ENCODE data around the gene GRID1.
A peak's percentile ranks its signal among the peaks of the same experiment; 100 is the strongest.

The GRID1 gene

DNA sequence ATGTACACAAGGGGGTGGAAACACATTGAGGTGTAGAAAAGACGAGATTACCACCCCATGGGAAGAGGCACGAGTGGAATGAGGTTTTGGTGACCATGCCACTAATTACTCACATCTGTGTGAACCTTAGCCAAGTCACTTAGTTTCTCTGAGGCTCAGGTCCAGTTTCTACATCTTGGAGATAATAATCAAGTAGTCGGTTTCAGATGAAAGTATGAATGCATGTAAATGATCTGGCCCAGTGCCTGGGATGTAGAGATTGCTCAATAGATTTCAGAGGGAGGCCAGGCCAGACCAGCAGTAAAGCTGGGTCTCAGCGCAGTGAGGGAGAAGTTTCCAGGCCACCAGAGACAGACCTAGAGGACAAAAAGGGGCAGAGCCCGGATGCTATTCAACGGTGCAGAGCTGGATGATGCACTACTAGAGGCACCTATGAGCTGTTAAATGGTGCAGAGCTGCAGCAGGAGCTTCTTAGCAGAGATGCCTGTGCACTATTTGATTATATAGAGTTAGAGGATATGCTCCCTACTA, 725.1 kb downstream of the GRID1 start:
- no peak for DNase-seq

DNA sequence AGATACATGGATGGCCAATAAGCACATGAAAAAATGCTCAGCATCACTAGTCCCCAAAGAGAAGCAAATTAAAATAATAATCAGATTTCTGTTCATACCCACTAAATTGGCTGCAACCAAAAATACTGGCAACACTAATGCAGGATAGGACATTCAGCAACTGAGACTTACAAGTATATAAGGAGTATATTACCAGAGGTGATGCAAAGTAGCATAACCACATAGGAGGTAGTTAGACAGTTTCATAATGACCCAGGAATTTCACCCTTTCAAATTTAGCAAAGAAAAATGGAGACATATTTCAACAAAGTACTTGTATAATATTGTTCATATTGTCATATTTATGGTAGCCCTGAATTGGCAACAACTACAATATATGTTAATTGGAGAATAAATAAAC, 727.8 kb downstream of the GRID1 start:
- no peak for DNase-seq

DNA sequence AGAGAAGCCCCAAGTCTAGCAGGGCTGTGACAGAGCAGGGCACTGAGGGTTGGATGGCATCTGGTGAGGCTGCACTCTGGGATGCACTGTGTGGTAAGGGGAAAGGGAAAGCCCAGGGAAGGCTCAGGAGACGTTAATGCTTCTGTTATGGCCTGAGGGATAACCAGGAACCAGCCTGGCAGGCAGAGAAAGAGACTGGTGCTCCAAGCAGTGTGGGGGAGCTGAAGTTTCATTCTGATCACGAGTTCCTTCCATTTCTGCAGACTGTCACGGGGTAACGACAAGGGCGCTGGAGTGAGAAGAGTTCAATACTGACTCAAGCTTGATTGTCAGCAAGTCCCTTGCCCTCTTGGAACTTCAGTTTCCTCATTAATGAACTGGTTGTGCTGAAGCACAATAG, 730.9 kb downstream of the GRID1 start:
- no peak for DNase-seq

DNA sequence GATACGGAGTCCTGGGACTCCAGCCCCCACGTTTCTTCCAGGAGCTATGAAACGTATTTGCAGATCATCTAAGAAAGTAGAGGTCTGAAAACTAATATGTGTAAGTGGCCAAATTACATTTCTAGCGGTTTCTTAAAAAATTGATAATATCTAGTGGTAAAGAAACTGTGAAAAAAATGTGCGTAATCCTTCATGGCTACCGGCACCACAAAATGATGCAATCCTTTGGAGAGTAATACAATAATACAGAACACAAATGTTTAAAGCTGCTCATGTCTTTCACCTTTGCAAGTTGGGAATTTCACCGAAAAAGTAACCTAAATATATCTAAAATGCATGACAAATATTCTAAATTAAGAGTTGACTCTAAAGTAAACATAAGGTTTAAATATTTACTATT, 742.1 kb downstream of the GRID1 start:
- no peak for DNase-seq

DNA sequence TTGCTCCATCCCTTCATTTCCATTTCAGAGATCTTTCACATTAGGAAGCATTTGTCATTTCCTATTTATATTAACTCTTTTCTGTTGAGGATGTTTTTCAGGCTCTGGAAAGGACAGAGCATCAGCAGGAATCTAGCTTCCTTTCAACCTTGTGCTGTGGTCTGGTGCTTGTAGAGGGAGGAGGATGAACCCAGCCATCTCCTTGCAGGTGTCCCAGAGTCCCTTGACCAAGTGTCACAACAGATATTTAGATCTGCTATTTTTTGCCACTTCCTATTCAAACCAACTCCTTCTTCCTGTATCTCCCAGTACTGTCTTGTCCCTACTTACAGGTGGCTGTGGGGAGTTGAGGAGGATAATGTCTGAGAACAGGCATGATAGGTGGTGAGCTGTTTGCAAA, 742.8 kb downstream of the GRID1 start:
- no peak for DNase-seq

DNA sequence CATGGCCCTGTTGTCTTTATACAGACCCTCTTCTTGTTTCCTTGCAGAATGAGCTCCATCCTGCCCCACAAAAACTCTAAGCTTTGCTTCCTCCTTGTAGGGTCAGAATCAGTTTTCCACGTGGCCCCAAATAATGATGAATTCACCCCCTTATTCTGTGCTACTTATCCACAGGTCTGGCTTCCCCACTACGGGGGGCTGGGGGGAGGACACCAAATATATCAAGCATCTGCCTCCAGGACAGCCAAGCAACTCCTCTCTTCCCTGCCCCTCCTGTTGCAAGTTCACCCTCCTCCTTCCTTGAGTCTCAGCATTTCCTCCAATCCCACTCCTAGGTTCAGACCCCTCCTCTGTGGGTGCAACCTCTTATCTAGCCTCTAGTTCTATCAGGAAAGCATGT, 743.3 kb downstream of the GRID1 start:
- no peak for DNase-seq

DNA sequence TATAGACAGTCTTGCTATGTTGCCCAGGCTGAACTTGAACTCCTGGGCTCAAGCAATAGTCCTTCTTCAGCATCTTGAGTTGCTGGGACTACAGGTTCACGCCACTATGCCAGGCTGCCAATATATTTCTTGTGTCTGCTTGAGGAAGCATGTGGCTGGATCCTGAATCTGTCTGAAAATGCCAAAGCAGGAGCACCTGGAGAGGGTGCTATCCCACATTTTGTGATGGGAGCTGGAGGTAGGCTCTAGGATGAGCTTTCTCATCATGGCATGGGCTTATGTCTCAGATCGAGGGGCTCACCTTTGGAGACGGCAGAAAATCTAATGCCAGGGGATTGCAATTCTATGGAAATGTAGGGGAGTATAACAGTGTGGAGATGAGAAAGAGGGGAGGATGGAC, 744.2 kb downstream of the GRID1 start:
- no peak for DNase-seq

DNA sequence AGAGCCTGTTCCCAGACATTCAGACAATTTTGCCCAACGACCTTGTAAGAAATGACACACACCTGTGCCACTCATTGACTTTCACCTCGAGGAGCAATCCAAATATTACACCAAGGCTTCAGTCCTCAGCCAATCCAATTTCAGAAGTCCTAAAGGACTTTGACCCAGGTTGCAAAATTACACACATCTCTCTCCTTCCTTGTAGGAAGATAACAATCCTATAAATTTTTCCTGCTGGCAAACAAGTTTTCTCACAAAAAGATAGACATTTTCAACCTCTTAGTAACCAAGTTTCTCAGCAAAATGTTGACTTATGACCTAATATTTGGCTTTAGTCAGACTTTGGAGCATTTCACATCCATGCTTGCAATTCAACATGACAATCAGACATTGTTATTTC, 745.0 kb downstream of the GRID1 start:
- DNase-seq: no peak

DNA sequence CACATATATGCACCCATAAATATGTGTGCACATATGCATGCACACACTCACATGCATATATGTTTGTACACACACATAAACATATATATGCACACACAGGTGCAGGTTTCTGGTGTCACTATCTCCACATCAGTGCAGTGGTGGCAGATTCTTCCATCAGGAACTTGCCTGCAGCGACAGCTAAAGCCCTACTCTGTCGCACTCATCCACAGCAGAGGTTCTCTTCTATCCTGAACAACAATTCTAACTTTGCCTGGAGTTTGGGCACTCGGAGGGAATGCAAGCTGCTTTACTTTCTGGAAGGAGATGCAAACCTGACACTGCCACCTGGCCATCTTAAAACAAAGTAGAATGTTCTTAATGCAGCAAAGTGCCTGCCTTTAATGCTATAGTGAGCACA, 745.8 kb downstream of the GRID1 start:
- no peak for DNase-seq

DNA sequence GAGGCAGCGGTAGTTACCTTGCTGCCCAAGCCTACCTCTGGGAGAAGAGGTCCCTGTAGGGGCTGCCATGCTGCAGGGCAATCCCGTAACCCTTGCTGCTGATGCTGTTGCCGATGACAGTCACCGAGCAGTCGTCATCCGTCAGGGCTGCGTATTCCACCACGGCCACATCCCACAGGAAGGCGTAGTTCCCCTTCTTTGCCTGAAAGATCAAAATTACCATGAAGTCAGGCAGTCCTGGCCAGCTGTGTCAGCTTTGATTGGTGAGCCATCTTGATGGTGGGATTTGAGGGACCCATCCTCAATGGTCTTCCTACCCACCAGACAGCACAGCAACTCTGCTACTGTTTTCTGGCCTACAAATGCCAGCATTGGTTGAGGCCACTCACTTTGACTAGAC, 746.8 kb downstream of the GRID1 start:
- no peak for DNase-seq

DNA sequence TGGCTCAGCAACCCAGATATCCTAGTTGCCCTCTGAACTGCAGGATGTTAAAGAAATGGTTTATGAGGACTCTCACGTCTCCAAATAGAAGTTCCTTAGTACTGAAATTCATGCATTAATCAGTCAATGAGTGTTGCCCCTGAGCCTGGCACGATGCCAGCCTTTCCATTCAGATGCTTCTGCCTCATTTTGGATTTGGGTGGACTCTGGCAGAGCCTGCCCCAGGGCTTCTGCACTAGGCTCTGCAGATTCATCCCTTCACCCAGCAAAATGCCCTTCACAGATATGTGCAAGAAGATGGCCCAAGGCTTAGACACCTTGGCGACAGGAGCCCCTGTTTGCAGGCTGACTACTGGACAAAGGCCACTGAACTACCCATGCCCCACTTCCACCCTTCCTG, 747.8 kb downstream of the GRID1 start:
- DNase-seq: no peak

DNA sequence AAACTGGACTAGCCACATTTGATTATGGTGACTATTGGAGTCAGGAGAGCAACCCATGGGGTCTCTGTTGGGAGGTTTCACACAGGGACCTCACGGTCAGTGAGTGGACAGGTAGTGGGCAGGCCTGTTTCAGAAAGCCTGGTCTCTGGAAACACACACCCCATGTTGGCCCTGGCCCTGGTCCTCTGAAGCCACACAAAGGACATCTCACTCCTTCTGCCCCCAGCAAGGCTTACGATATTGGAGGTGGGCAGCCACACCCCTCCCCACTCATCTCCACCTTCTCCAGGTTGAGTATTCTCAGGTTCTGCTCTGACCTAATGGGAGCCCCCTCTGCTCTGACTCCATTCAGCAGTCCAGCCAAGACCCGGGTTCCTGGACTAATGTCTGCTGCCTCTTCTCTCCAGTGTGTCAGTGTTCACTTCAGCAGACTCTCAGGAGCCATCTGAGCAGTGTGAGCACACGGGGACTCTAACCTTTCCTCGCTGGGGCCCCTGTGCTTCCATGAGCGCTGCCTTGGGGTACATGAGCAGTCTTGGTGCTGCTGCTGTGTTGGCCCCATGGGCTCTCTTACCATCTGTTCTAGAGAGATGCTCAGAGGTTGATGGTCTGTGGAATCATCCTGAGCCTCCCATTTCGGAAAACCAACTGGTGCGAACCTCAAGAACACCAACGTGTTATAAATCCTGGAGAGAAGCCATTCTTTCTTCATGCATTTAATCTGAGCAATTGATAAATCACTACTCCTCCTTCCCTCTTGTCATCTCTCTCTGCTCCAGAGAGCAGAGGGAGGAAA, 748.6 kb downstream of the GRID1 start:
- DNase-seq: no peak

DNA sequence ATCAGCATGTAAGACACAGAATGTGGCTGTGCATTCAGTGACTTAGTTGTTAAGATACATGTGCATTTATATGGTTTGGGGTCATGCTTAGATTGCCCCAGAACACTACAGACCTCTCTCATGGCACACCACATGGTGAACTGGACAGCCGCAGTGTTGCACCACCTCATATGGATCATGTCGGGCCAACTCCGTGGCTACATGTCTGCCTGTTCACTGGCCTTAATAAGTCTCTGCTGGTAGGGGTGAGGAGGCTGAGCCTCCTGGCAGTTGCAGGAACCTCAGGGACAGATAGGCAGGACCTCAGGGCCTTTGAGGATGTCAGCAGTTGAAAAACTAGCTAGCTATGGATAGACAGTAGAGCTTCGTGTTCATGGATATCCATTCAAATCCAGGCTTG, 751.0 kb downstream of the GRID1 start:
- no peak for DNase-seq

DNA sequence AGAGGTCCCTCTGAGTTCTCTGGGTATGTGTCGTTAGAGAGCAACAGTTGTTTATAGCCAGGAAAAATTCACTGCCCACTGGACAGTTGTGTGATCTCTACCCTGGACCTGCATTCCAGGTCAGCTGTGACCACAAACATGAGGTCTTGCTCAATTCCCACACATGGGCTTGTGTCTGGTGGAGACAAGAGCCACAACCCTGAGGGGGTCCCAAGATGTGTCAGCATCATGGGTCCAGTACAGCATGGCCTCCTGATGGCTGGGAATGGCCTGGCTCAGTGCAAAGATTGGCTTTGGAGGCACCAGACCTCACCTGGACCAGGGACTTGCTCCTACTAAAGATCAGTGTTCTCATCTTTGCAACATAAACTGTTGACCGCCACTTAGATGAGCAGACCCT, 751.6 kb downstream of the GRID1 start:
- DNase-seq: no peak

DNA sequence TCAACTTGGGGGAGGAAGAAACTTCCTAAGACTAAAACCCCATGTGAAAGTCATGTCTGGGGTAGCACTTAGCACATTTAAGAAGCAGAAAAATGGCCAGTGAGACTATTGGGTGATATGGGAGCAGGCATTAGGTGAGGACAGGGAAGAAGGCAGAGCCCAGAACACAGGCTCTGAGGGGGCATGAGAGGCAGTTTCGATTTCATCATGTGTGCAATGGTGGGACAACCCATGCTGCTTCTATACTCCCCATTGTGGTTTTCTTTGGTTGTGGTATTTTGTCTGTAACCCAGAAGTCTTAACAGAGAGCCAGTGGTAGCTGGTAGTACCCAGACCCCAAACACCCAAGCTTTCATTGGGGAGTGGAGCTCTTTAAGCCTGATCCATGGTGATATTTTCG, 752.0 kb downstream of the GRID1 start:
- DNase-seq: no peak

DNA sequence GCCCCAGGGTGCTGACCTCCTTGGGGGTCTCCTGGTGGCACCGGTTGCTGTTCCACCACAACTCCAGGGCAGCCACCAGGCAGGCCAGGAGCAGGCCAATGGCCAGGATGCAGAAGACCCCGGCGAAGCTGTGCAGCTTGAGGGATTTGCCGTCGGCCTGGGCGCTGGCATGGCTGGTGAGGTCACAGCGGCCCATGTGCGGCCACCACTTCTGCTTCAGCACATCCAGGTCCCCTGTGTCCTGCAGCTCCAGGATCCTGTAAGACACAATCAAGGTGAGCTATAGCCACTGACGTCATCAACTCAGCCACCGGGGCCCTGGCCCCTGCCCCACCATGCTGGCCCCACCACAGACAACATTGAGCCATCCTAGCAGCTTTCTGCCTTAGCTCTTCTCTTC, 753.2 kb downstream of the GRID1 start:
- DNase-seq: no peak

DNA sequence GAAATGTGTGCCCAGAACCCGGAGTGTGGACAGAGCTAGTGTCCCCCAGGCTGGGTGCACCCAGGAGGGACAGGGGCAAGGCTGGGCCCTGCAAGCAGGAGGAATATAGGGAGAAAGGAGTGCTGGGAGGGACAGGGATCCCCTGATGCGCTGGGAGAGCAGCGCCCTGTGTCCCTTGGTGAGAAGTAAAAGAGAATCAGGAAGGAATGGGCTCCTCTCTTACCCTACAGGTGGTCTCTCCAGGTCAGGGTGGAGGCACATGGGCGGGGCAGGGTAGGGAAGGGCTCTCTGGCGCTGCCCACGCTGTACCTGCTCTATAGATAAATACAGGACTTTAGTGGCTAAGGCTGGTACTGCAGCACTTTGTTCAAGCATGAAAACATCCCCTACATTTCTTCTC, 753.8 kb downstream of the GRID1 start:
- DNase-seq: peak; percentile 23

DNA sequence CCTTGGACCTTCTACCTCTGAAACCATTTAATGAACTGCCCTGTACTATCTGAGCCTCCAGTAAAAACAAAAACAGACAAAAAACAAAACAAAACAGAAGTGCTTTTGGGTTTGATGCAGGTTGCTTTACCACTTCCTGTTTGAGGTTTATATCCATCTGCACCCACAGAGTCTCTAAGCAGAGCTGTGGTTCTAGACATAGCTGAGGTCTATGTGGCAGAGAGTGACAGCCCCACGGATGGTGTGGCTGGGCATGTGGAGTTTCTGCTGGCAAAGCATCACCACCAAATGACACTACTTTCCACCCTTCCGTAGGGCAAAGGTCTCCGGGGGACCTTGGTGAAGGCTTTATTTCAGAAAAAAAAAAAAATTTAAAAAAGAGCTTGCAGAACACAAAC, 754.2 kb downstream of the GRID1 start:
- DNase-seq: peak; percentile 25

DNA sequence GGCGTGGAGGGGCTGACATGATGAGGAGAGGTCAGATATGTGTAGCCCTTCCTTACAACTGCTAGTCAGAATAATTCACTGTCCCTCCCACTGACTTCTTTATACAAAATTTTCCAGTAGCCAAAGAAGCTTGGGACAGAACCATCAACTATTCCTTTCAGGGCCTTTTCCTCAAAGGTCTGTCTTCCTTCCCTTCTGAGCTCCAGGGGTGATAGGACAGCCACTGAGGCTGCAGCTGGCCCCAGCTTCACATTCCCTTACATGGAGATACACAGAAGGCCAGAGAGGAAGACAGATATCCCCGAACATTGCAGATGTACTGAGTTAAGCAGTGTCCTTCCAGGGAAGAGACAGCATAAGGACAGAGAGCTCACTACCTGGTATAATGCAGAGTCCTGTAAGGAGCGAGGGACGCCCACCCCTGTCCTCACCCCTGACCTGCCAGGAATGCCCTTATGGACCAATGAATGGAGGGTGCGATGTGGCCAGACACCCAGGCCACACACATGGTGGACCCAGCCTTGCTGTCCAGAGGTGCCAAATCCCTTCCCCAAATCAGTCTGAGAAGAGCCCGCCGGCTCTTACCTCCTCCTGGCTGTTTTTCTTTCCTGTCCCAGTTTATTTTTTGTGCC, 754.7 kb downstream of the GRID1 start:
- DNase-seq: no peak

DNA sequence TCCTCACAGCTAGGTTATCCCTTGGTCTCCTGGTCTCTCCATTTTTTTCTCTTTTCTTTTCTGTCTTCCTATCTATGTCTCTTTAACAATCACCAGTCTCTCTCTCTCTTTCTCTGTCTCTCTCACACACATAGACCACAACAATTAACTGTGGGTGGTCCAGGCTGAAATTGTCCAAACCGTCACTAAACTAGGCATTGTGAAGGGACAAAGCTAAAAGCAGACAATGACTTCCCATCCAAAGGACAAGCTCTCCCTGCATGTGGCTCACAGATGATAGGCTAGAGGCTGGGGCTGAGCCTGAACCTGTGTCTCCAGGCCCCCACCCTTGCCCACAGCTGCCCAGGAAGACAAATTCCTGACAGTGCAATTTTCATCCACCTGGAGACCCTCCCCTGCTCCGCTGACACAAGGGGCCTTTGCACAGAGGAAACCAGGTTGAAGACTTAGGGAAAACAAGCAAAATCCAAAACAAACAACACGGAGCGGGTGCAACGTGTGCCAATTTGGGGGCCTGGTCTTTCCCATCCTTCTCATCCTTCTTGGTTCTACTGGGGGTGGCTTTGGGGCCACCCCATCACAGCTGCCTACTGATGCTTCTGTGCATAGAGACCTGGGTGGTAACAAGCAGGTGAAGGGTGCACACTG, 755.4 kb downstream of the GRID1 start:
- no peak for DNase-seq

DNA sequence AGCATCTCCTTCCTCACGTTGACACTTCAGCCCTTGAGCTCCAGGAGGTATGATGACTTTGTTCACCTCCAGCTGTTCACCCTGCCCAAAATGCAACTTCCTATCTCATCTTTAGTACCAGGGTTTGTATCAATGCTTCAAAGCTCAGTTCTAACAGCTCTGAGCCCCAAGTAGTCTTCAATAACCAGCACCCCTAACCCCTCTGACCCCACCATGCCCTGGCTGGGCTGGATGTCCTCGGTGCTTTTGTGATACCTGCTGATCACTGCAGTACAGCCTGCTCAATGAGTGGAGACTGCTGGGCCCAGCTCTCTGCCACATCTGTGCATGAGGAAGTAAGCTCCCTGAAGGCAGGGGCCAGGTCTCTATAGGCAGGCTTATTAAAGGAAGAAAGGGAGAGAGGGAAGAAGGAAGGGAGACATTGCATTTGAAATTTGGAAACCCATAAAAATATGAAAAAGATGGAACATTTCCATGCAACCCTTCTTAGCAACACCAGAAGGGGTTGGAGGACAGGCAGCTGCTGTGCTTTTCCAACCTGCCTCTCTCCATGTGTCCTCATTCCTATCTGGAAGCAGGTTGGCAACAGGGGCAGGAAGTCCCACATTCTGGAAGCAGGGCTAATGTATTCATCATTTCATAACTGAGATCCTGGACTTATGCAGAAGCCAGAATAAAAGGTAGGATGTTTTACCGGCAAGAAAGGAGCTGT, 756.1 kb downstream of the GRID1 start:
- DNase-seq: no peak

DNA sequence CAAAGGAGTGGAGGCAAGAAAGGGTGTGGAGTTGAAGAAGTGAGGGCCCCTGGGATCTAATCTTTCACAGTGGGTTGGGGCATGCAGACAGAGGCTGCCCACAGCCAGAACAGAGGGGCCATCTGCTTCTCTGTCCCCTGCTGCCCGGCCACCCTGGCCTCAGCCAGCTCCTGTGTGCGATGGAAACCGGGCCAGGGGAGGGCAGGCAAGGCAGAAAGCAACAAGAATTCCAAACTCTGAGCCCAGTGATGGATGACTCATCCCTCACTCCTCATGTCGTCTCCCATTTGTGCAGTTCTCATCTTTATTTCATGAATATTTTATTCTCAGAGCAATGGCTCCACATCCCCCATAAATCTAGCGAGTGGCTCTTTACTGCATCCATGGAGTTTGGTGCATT, 757.1 kb downstream of the GRID1 start:
- DNase-seq: no peak

DNA sequence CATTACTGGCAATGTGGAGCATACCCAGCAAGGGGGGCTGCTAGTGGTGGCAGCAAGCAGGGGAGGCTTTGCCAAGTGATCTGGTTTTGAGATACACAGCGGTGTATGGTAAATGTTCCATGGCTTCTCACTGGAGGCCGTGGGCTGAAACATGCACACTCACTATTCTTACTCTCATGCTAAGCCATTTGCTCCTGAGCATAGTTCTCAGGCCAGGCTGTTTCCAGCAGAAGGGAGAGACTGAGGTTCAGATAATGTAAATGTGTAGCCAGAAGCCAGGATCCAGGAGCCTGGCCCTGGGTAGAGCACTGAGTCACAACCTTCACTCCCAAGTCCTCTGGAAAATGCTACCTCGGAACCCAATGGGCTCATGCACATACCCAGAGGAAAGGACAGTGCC, 757.9 kb downstream of the GRID1 start:
- no peak for DNase-seq

All from stimulated activated CD4-positive, alpha-beta T cell treated with anti-CD3 and anti-CD28 coated beads, Interleukin-15, amount 100 ng/mL, for 24 hours (primary cell).